Measurements from ENCODE around the gene MRO. TPM values are rescaled to one million over a fixed set of nuclear protein-coding genes. Genes with fewer than 3 reads are reported as not detected.
A peak's percentile ranks its signal among the peaks of the same experiment; 100 is the strongest.
"Not testable (repeated sequence)": the region's sequence is repeated elsewhere in the genome, so short reads cannot be mapped to it uniquely, and the experiment has no call there.

The MRO gene
- total RNA-seq, 1 donor from 2014 or later: not detected

DNA sequence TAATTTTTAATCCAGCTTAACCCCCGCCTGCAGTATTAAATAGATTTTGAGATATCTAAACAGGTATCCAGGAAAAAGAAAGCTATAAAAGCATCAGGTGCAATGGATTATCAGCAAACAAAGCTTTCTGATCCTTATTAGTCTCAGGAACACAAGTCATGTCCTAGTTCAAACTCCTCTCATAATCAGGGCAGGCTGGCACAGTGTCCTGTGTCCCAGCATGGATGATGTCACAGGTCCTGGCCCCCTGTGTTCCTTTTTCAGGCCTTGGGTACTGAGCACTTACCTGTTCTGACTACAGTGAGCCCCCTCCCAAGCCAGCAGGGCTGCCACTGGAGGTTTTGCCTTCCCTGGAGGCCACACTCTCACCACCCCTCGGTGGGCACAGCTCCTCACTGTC lies 19.5 kb upstream of the MRO start:
- DNase-seq (ENCODE audit: low read depth): no peak

DNA sequence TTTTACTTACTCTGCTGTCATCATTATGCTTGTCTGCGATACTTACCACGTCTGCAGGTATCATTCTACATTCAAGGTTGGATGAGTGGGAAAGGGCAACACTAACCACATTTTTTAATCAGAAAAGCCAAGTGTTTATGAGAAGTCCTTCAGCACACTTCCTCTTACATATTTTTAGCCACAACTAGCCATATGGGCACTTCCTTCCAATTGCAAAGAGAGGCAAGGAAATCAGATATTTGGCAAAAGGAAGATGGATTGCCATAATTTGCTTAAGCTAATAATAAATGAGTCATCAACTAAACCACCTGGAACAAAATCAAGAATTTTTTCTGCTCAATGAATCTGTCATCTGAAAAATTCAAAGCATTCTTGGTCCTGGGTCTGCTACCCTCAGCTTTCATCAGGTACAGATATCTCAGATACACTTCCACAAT lies 16.7 kb upstream of the MRO start:
- peak; percentile 29 for DNase-seq (ENCODE audit: low read depth)

More for the DNA sequence above, 19.5 kb upstream of the MRO start:
- TF ChIP-seq, protein P1, sequence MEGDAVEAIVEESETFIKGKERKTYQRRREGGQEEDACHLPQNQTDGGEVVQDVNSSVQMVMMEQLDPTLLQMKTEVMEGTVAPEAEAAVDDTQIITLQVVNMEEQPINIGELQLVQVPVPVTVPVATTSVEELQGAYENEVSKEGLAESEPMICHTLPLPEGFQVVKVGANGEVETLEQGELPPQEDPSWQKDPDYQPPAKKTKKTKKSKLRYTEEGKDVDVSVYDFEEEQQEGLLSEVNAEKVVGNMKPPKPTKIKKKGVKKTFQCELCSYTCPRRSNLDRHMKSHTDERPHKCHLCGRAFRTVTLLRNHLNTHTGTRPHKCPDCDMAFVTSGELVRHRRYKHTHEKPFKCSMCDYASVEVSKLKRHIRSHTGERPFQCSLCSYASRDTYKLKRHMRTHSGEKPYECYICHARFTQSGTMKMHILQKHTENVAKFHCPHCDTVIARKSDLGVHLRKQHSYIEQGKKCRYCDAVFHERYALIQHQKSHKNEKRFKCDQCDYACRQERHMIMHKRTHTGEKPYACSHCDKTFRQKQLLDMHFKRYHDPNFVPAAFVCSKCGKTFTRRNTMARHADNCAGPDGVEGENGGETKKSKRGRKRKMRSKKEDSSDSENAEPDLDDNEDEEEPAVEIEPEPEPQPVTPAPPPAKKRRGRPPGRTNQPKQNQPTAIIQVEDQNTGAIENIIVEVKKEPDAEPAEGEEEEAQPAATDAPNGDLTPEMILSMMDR (conservative IDR thresholded peaks at IDR 0.05; ENCODE audit: low read depth, low read length): no peak
- no peak overlapping the region for H3K4me3 ChIP-seq (ENCODE audit: low read depth, low read length)

DNA sequence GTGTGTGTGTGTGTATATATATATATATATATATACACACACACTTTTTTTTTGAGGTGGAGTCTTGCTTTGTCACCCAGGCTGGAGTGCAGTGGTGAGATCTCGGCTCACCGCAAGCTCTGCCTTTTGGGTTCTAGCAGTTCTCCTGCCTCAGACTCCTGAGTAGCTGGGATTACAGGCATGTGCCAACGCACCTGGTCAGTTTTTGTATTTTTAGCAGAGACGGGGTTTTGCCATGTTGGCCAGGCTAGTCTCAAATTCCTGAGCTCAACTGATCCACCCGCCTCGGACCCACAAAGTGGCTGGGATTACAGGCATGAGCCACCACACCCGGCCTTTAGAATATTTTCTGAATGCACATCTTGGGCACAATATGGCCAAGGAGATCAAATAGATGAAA lies 13.7 kb upstream of the MRO start:
- DNase-seq (ENCODE audit: low read depth); H3K4me3 ChIP-seq (ENCODE audit: low read depth, low read length): not testable (repeated sequence)

More for the DNA sequence above, 16.7 kb upstream of the MRO start:
- TF ChIP-seq, protein P1 (conservative IDR thresholded peaks at IDR 0.05; ENCODE audit: low read depth, low read length): no peak
- H3K4me3 ChIP-seq (ENCODE audit: low read depth, low read length): no peak overlapping the region

DNA sequence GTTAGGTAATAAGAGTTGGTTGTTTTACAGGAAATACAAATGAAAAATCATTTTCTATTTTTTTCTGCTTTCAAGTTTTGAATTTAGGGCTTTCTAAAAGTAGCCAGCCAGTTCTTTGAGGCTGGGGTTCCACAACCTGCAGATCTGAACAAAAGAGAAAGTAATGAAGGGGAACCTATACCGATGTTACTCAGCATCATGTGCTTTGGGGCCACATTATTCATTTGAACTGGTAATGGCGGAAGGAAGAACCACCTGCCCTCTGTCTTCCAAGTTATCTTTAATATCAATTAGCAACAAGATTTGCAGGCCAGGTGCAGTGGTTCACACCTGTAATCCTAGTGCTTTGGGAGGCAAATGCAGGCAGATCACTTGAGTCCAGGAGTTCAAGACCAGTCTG lies 12.9 kb upstream of the MRO start:
- DNase-seq (ENCODE audit: low read depth): no peak
- TF ChIP-seq, protein P1 (conservative IDR thresholded peaks at IDR 0.05; ENCODE audit: low read depth, low read length): no peak
- H3K4me3 ChIP-seq (ENCODE audit: low read depth, low read length): no peak overlapping the region

DNA sequence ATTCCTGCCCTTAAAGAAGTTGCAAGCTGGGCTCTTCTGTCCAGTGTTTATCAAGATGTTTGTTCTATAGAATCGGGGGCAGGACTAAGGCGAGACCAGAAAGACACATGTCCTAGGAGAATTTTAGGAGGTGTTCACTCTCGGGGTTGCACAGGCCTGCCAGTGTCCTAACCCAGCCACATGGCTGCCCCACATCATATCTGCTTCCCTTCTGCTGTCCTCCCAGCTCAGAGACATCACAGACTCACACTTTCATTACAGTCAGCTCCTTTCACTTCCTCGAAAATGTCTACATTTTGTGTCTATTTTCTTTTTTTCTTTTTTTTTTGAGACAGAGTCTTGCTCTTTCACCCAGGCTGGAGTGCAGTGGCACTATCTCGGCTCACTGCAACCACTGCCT lies 10.7 kb upstream of the MRO start:
- H3K4me3 ChIP-seq (ENCODE audit: low read depth, low read length): no peak overlapping the region
- TF ChIP-seq, protein P1 (conservative IDR thresholded peaks at IDR 0.05; ENCODE audit: low read depth, low read length): no peak
- DNase-seq (ENCODE audit: low read depth): no peak

DNA sequence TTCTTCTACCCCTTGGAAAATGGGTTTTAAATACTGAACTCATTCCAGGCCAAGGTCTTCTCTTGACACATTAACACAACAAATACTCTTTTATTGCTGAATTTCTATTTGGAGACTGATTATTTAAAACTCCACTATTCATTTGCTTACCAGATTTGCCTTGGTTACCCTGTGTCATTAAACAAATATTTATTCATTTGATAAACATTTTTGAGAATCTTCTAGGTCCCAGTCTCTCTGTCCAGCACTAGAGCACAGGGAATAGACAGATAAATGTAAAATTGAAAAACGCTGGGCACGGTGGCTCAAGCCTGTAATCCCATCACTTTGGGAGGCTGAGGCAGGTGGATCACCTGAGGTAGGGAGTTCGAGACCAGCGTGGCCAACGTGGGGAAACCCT lies 9.8 kb upstream of the MRO start:
- no peak overlapping the region for H3K4me3 ChIP-seq (ENCODE audit: low read depth, low read length)
- TF ChIP-seq, protein P1 (conservative IDR thresholded peaks at IDR 0.05; ENCODE audit: low read depth, low read length): no peak
- DNase-seq (ENCODE audit: low read depth): no peak

DNA sequence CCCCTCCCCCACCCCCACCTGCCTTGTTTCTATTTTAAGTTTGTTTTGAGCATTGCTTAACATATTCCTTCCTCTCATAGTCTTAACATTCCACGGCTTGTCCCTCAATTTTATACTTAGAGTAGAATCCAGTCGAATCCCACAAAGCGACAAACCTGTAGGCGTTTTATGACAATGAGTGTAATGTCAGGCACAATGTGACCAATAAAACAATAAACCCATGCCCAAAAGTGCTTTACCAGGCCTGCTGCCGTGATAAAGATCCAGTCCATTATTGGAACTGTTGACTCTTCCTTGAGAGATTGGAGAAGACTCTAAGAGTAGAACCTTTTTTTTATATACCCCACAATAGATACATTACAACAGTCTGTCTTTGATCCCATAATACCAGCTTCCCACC lies 6.2 kb upstream of the MRO start:
- TF ChIP-seq, protein P1 (conservative IDR thresholded peaks at IDR 0.05; ENCODE audit: low read depth, low read length): no peak
- no peak overlapping the region for H3K4me3 ChIP-seq (ENCODE audit: low read depth, low read length)
- DNase-seq (ENCODE audit: low read depth): no peak

Measured in epithelial cell of proximal tubule (primary cell).